GM12892 (cell line): Measurements from ENCODE around the gene SORCS2.

Experiments used
- DNase-seq: peaks from one replicate; pipeline ENCODE4 v3.0.0; 2011; ENCODE audit not compliant: insufficient read length
- FAIRE-seq: peaks from 2 replicates; lab custom pipeline; 2011; peaks lifted over from hg19 to GRCh38; lab: Jason Lieb, UNC
- POLR2A ChIP-seq: IDR thresholded peaks from 2 replicates; pipeline ENCODE4 v1.6.1; 2011; ENCODE audit warnings: low read depth, low read length, control low read depth
- POLR2AphosphoS5 ChIP-seq: IDR thresholded peaks from 2 replicates; pipeline ENCODE4 v1.6.1; 2011; ENCODE audit warnings: low read depth, low read length, control low read depth
- TAF1 ChIP-seq: IDR thresholded peaks from 2 replicates; pipeline ENCODE4 v1.6.1; 2011; ENCODE audit warnings: low read depth, mild to moderate bottlenecking, control low read depth, low read length, borderline replicate concordance

SORCS2 gene

GRCh38 chr4:7260569-7260968 is 68.2 kb downstream of the SORCS2 start:
- DNase-seq (no peak), FAIRE-seq (no peak)
- TF ChIP-seq POLR2A (no peak), POLR2AphosphoS5 (no peak), TAF1 (no peak)

DNA sequence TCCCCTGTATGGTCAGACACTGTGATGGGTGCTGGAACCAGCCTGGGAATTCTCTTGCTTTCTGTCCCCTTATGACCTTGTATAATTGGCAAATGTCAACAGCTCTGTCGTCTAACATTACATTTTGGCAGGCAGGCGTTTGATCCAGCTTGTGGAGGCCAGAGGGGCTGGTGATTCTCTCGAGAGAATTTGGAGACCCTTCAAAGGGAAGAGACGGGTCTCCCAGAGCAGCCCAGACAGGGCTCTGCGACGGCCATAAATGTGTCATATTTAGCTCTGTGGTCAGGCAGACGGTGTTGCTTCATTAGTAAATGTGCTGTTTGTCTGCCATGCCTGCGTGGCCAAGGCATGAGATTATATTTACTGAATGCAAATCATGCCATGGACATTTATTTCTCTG is 68.7 kb downstream of the SORCS2 start:
- FAIRE-seq, result no peak
- no peak for TF ChIP-seq TAF1
- no peak for TF ChIP-seq POLR2AphosphoS5
- TF ChIP-seq POLR2A, result no peak
- DNase-seq, result no peak

GRCh38 chr4:7261536-7261935 is 69.2 kb downstream of the SORCS2 start:
- DNase-seq, result no peak
- TF ChIP-seq POLR2A (no peak), POLR2AphosphoS5 (no peak), TAF1 (no peak)
- no peak for FAIRE-seq

DNA sequence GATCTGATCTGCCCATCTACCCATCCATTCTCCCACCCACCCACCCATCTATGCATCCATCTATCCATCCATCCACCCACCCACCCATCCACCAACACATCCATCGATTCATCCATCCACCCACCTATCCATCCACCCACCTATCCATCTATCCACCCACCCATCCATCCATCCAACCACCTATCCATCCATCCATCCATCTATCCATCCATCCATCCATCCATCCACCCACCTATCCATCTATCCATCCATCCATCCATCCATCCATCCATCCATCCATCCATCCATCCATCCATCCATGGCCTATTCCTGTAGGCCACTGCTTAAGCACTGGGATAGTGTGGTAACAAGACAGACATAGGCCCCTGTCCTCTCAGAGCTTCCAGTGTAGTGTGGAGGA is 69.8 kb downstream of the SORCS2 start:
- DNase-seq (no peak), FAIRE-seq (no peak)
- TF ChIP-seq POLR2AphosphoS5 (no peak), TAF1 (no peak), POLR2A (no peak)

- DNase-seq (no peak), FAIRE-seq (no peak)
- TF ChIP-seq POLR2A (no peak), POLR2AphosphoS5 (no peak), TAF1 (no peak)
Measured at GRCh38 chr4:7263166-7263565, 70.8 kb downstream of the SORCS2 start.

DNA sequence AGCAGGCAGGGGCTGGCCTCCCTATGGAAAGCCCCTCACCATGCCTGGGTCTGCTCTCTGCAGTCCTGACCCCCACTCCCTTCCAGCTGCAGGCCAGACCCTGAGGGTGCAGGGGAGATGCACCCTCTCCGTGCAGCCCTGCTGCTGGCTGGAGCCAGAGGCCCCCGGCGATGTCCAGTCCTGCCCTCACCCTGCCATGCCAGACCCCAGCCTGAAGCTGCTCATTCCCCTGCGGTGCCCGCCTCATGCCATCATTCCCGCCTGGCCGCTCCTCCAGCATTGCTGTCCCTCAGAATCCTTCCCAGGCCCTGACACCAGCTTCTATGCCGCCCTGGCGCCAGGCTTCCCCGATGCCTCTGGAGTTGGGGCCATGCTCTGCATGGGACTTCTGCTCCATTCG is 72.4 kb downstream of the SORCS2 start:
- no peak for DNase-seq
- no peak for FAIRE-seq
- TF ChIP-seq TAF1, result no peak
- no peak for TF ChIP-seq POLR2A
- no peak for TF ChIP-seq POLR2AphosphoS5

DNA sequence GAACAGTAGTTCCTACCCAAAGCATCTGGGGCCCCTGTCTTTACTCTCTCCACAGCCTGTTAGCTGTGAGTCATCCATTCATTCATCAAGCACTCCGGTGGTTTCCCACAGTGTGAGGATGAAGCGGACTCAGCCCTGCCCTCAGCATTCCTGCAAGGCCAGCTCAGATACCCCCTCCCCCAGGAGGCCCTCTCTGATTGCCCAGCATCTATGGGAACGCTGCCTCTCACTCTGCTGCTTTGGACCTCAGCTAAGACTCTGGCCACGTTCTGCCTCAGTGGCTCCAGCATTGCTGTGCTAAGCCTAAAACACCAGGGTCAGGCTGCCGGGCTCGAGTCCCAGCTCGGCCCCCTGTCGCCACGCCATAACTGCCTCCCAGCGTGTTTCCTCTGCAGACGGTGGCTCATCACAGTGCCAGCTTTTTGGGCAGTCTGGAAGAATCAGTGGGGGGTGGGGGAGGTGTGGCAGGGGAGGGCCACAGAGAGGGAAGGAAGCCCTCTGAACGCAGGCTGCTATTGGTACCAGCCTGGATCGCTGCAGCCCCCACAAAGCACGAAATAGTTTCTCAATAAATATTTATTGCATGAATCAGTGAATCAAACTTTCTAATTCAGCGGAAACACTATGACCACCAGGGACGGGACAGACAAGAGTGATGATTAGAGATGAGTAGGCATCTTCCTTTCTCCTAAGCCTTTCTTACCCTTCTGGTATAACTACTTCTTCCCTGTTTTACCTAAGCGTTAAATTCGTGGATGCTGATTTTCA is 74.4 kb downstream of the SORCS2 start:
- DNase-seq (no peak), FAIRE-seq (no peak)
- TF ChIP-seq TAF1 (no peak), POLR2A (no peak), POLR2AphosphoS5 (no peak)

- TF ChIP-seq TAF1, result no peak
- no peak for TF ChIP-seq POLR2AphosphoS5
- TF ChIP-seq POLR2A, result no peak
- no peak for FAIRE-seq
- no peak for DNase-seq
Measured at GRCh38 chr4:7267829-7268228, 75.5 kb downstream of the SORCS2 start.

GRCh38 chr4:7268941-7269340 is 76.6 kb downstream of the SORCS2 start:
- TF ChIP-seq POLR2AphosphoS5, result no peak
- no peak for TF ChIP-seq POLR2A
- no peak for TF ChIP-seq TAF1
- no peak for FAIRE-seq
- no peak for DNase-seq

GRCh38 chr4:7270121-7270520 is 77.8 kb downstream of the SORCS2 start:
- DNase-seq, result no peak
- no peak for FAIRE-seq
- TF ChIP-seq POLR2AphosphoS5 (no peak), POLR2A (no peak), TAF1 (no peak)

GRCh38 chr4:7272404-7272803 is 80.1 kb downstream of the SORCS2 start:
- FAIRE-seq (no peak), DNase-seq (no peak)
- TF ChIP-seq POLR2A (no peak), TAF1 (no peak), POLR2AphosphoS5 (no peak)

GRCh38 chr4:7273738-7274297 is 81.5 kb downstream of the SORCS2 start:
- no peak for DNase-seq
- no peak for TF ChIP-seq POLR2AphosphoS5
- TF ChIP-seq TAF1, result no peak
- no peak for FAIRE-seq
